Heart left ventricle (tissue), 13 donors: ENCODE measurements around the gene PACS2.

Experiments used
- CTCF ChIP-seq, 12 donors: fragments of 200-600 bp; sonication (generic) in 4 of 12; IDR thresholded peaks; one replicate each; pipeline versions ENCODE4 v1.5.0 to v1.8.0; 2018 to 2022; ENCODE audit warnings: antibody characterized with exemption in 12 of 12, mild to moderate bottlenecking in 5 of 12
- POLR2A ChIP-seq, 2 donors: fragments of 450-650 bp; IDR thresholded peaks; one replicate each; pipeline ENCODE4 v1.6.1; 2017; ENCODE audit warnings: antibody characterized with exemption in 2 of 2, mild to moderate bottlenecking in 2 of 2, moderate library complexity in 2 of 2
- donor health status: ischemic (EF 13 %, LVEDD 7.1; RV severe dilation, severe dysfunction).
- donor health status: DM: no; HTN: yes; CAD: no.
- donor health status: DM: no; HTN: no; CAD: no.
- donor health status: ischemic (EF 25% LVEDD 6.9; RV normal size, moderate dysfunction).
- donor health status: ischemic (EF 25% LVEDD 5.7; RV mildly dilated, moderate dysfunction).
- donor health status: ischemic (EF 35%, LVEDD 5.7; RV mildly dilated, moderate dysfunction).
- donor health status: nonischemic (EF 11% LVEDD 7.7; RV severe dilation, severe dysfunction).
- donor health status: DM: yes; HTN: yes; CAD: no.
- donor health status: PGD.
- donor health status: ischemic (EF 29% LVEDD 5.4; RV normal size, mild dysfunction).
- donor health status: nonischemic (EF 23%, LVEDD 6.1; RV moderate dilation, normal function).

DNA sequence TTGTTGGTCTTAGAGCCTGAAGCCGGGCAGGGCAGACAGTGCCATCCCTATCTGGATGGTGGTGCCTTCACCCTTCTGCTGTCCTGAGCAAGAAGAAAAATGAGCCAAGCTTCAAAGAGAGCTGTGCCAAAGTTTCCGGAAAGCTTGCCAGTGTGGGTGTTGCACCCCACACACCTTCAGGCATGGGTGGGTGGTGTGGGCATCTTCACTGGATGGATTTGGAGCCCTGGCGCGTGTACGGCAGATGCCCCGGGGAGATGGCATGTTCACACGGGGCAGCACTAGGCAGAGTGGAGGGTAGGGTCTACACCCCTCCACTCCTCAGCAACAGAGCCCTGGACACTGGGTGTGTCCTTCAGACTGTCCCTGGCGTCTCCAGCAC, 33.0 kb downstream of the PACS2 start:
- TF ChIP-seq POLR2A (IDR thresholded peaks at IDR 0.05) (no peak), CTCF (IDR thresholded peaks at IDR 0.05) (no peak)
